GM10847 (cell line): ENCODE measurements around the gene ACACA.

Experiments
- POLR2A ChIP-seq: IDR thresholded peaks from 2 replicates; pipeline ENCODE4 v1.6.1; 2011; ENCODE audit not compliant: insufficient read length; ENCODE audit errors: extremely low read depth

ACACA gene

DNA sequence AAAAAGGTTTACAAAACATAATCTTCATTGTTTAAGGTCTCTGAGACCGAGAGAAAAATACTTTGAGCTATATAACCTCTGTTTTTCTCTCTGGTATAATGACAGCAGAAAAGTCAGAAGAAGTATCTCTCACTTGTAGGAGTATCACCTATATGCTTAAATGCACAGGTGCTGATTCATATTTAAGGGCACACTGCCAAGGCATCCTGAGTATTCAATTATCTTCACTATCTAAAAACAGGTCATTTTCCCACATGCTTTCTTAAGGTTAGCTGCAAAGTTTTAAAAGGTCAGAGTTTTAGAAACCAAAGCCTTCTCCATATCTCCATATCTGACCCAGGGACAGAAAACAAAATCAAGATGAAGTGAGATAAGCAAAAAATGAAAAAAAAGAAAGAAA is 130.2 kb downstream of the ACACA start:
- no peak for TF ChIP-seq POLR2A

DNA sequence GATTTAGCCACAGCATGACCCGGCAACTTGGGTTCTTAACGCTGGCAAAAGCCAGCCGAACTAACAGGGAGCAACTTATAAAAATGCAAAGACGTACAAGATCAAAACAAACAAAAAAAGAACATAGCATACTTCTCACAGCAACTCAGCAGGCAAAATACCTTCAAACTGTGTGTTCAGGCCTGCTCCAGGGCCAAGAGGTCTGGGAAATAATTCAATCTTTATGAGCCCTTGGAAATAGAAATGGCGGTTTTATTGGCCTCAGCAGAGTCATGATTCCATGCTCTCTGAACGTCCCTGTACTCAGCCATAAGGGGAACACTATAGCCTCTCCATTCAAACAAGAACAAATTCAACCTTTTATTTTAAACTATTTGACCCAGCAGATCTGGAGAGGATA is 132.2 kb downstream of the ACACA start:
- no peak for TF ChIP-seq POLR2A

DNA sequence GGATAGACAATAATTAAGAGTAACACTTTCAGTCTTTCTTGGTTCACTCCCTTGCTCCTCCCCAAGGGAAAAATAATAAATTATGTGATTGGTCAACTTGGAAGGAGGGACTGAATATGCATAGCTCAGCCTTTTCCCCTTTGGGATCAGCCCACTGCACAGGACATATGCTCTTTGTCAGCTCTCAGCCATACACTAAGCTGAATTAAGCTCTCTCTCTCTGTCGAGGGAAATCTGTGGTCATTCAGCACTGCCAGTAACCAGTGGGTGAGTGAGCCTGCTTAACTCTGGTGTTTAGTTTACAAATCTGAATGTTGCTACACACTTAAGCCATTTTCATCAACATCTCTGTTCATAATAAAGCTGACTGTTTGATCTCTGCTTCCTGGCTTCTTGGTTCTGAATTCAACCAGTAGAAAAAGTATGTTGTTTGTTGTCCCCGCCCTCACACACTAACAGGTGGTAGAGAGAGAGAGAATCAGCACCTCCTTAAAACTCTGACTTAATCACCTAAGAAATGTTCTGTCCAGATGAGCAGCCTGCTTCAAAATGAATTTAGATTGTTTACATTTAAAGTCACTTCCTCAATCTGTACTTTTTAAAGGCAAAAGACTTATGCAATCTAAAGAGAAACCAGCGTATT is 133.1 kb downstream of the ACACA start:
- TF ChIP-seq POLR2A, result no peak

DNA sequence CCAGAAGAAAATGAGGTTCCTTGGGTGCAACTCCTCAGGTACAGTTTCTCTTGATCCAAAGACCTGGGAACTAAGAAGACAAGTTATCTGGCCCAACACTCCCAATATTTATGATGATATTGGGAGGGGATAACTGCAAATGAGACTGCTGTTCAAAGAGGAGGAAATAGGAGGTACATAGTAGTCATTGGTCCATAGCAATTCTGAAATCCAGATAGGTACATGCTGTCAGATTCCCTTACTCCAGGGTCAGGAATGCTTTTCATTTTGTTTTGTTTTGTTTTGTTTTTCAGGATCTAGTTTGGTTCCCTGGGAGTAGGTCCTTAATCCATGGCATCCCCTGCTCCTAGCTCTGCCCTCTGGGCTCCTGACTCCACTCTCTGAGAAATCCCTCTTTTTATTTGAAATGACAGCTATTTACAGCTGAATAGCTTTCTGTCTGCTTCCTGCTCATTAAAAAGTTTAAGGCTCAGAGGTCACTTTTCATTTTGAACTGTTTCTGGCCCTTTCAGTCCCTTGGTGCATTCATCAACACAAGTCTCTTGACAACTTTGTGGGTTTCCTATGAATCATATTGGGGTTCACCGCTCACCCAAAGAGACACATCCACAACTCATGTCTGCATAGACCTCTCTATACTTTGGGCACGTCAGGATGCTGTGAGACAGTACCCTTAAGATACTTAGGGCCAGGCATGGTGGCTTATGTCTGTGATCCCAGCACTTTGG is 141.0 kb downstream of the ACACA start:
- no peak for TF ChIP-seq POLR2A

DNA sequence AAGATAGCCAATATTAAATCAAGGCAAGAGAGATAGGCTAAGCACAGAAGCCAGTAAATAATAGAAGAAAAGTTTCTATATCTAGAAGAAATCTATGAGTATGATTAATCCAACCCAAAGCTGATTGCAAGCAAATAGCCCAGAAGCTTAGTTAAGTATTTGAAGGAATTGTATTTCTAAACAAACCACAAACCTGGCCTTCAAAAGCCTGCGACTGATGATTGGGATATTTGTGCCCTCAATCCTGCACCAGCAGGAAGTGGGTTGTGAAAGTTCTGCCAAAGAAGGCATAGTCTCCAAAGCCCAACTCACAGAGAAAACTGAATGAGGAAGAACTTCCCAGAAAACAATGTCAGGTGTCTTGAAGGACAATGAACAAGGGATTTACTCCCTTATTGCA is 145.3 kb downstream of the ACACA start:
- no peak for TF ChIP-seq POLR2A

GRCh38 chr17:37259030-37259735 is 147.5 kb downstream of the ACACA start:
- TF ChIP-seq POLR2A, result no peak

- TF ChIP-seq POLR2A, result no peak
These were observed 150.0 kb downstream of the ACACA start for GRCh38 chr17:37256627-37257026.

GRCh38 chr17:37255432-37255831 is 151.2 kb downstream of the ACACA start:
- no peak for TF ChIP-seq POLR2A

GRCh38 chr17:37247825-37248224 is 158.8 kb downstream of the ACACA start:
- TF ChIP-seq POLR2A, result no peak

- no peak for TF ChIP-seq POLR2A
These were observed 160.6 kb downstream of the ACACA start for GRCh38 chr17:37246085-37246484.

DNA sequence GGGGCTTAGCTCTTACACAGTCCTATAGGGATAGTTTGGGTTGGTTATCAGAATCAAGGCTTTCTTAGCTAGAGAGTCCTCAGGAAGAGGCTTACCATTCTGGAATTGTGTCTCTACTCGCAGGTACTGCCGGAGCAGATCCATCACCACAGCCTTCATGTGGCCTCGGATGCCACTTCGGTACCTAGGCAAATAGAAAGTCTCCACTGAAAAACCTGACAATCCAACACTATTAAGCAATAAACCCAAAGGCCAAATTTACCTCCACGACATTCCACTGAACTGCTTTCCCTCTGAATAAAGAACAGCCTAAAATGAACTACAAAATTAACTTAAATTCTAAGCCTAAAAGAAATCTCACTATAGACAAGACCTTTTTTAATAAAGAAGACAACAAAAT is 166.3 kb downstream of the ACACA start:
- TF ChIP-seq POLR2A, result no peak

DNA sequence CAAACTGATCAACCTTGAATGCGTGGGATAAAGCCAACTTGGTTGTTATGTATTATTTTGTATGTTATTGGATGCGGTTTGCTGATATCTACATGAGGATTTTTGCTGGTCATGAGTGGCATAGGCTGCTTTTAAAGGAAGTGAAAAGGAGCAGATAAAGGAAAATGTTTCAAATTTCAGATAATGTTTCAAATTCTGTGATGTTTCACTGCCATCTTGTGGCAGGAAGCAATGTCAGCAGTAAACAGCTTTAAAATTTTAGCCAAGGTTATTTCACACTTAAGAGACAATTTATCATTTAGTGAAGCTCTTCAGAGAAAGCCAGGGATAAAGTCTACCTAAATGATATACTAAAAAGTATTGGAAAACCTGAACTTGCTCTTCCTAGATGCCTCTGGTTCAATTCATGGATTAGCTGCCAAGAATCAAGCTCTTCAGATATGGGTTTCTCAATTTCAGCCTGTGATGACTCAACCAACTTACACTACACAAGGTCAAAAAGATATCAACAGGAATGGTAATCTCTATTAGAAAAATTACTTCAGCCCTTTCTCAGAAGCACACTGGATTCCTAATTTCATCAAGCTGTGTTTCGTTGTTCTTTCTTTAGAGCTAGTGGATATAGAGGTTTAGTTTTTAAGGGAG is 166.8 kb downstream of the ACACA start:
- no peak for TF ChIP-seq POLR2A

DNA sequence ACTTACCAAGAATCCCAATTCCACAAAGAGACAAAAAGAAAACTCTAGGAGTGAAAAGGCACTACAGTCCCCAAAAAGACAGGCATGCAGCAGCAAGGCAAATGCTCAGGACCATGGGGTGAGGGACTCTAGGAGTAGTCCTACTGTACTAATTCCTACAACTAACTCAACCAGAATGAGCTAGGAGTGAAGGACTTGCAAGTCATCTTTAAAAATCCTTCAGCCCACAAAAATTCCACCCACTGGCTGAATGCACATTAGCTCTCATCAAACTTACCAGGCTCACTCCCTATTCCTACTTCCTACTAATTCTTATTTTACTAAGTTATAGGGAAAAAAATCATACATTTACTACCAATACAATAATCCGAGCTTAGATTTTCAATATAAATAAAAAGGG is 172.5 kb downstream of the ACACA start:
- TF ChIP-seq POLR2A, result no peak

- no peak for TF ChIP-seq POLR2A
These were observed 173.6 kb downstream of the ACACA start for GRCh38 chr17:37233036-37233435.

- no peak for TF ChIP-seq POLR2A
These were observed 174.7 kb downstream of the ACACA start for GRCh38 chr17:37231887-37232286.

GRCh38 chr17:37230633-37231032 is 176.0 kb downstream of the ACACA start:
- TF ChIP-seq POLR2A, result no peak
